HepG2 (cell line): ENCODE results near the gene SRSF1. TPM values are rescaled to one million over a fixed set of nuclear protein-coding genes. Genes with fewer than 3 reads are reported as not detected.

Source experiments
- ATAC-seq: fragments of 200-7000 bp; cut with Tn5 transposase; 3 replicates; pipeline ENCODE4 v1.9.1; 2020; ENCODE audit warnings: mild to moderate bottlenecking, moderate library complexity
- BruUV-seq: library from RNA; stranded (reverse); fragments of 400-500 nt; replicated peaks from 2 replicates; lab custom pipeline; 2021; lab: Mats Ljungman, UMichigan
- CTCF ChIA-PET: fragments of 300-600 bp; formaldehyde crosslinking; extraction: SDS; loops from one replicate; lab custom pipeline; 2021; ENCODE audit warnings: low total read pairs, inconsistent platforms, low intra/inter-chr PET ratio; lab: Yijun Ruan, JAX
- POLR2A ChIA-PET: fragments of 350-600 bp; sonication (Branson Sonifier 250); formaldehyde crosslinking; loops from one replicate; lab custom pipeline; 2020; ENCODE audit warnings: antibody characterized with exemption, inconsistent platforms; lab: Yijun Ruan, JAX
- DNase-seq: peaks from one replicate; pipeline ENCODE4 v3.0.0-alpha.2; 2015; ENCODE audit warnings: low spot score
- FAIRE-seq: peaks from 3 replicates; lab custom pipeline; 2011; peaks lifted over from hg19 to GRCh38; lab: Jason Lieb, UNC
- H2AFZ ChIP-seq: one replicate; pipeline ENCODE4 v1.6.1; 2011; ENCODE audit warnings: low read length, inconsistent platforms
- H3K27ac ChIP-seq: fragments of 300-600 bp; 3 replicates; pipeline ENCODE4 v1.8.0; 2011; ENCODE audit warnings: mixed run types, mild to moderate bottlenecking, mixed read lengths, low read length, inconsistent platforms; ENCODE audit not compliant: insufficient read depth; ENCODE audit errors: extremely low read length
- H3K27me3 ChIP-seq, 2 experiments: fragments of 200-600 bp in 1 of 2; 2 replicates in 1 of 2; 3 replicates in 1 of 2; pipeline versions ENCODE4 v1.6.0 to v1.8.0; 2011; ENCODE audit warnings: low read length in 2 of 2, mild to moderate bottlenecking in 2 of 2, moderate library complexity in 2 of 2, inconsistent platforms in 1 of 2; ENCODE audit not compliant: insufficient read depth in 2 of 2, control insufficient read depth in 1 of 2
- H3K36me3 ChIP-seq, 2 experiments: fragments of 200-600 bp in 1 of 2; replicated peaks in 1 of 2; 2 replicates in 1 of 2; 3 replicates in 1 of 2; pipeline versions ENCODE4 v1.5.1 to v1.8.0; 2011; ENCODE audit warnings: low read length in 2 of 2, inconsistent platforms in 1 of 2; ENCODE audit not compliant: insufficient read depth in 2 of 2, control insufficient read depth in 1 of 2
- H3K4me1 ChIP-seq: 2 replicates; pipeline ENCODE4 v1.5.1; 2012; ENCODE audit warnings: low read length, inconsistent platforms; ENCODE audit not compliant: insufficient read depth
- H3K4me2 ChIP-seq: 2 replicates; pipeline ENCODE4 v1.6.0; 2011; ENCODE audit warnings: low read depth, low read length, inconsistent platforms
- H3K4me3 ChIP-seq, 3 experiments: fragments of 200-600 bp in 1 of 3; sonication (generic), shearing (Covaris generic) in 1 of 3; replicated peaks in 1 of 3; 2 replicates each; pipeline ENCODE4 v1.5.1; 2011 to 2016; ENCODE audit warnings: low read length in 3 of 3, inconsistent platforms in 2 of 3, low read depth in 2 of 3, mild to moderate bottlenecking in 2 of 3, control low read depth in 1 of 3, mixed read lengths in 1 of 3; ENCODE audit not compliant: insufficient read depth in 1 of 3
- H3K79me2 ChIP-seq: one replicate; pipeline ENCODE4 v1.6.1; 2011; ENCODE audit warnings: low read length, inconsistent platforms; ENCODE audit not compliant: insufficient read depth
- H3K9ac ChIP-seq: 2 replicates; pipeline ENCODE4 v1.6.0; 2011; ENCODE audit warnings: mild to moderate bottlenecking, low read depth, low read length, inconsistent platforms; ENCODE audit not compliant: insufficient read depth
- H3K9me3 ChIP-seq: 2 replicates; pipeline ENCODE4 v1.5.1; 2012; ENCODE audit warnings: mild to moderate bottlenecking, low read length
- H4K20me1 ChIP-seq: 2 replicates; pipeline ENCODE4 v1.6.0; 2011; ENCODE audit warnings: inconsistent platforms, mild to moderate bottlenecking, low read length, moderate library complexity; ENCODE audit not compliant: insufficient read depth
- CEBPB ChIP-seq: IDR thresholded peaks from 2 replicates; pipeline ENCODE4 v1.6.1; 2011; ENCODE audit warnings: low read depth, low read length, improper control_type of control experiment, borderline replicate concordance
- NFYB ChIP-seq: sonication (generic); formaldehyde crosslinking; IDR thresholded peaks from 2 replicates; pipeline ENCODE4 v1.4.0; 2020; ENCODE audit warnings: missing genetic modification reagents
- PLRG1 ChIP-seq: fragments of 450-650 bp; conservative IDR thresholded peaks from 2 replicates; pipeline ENCODE4 v1.6.1; 2016
- RCOR2 ChIP-seq: IDR thresholded peaks from 2 replicates; pipeline ENCODE4 v1.6.1; 2016; ENCODE audit warnings: missing biosample characterization, missing genetic modification reagents
- SAFB2 ChIP-seq: sonication (generic); formaldehyde crosslinking; IDR thresholded peaks from 2 replicates; pipeline ENCODE4 v1.5.1; 2020; ENCODE audit warnings: missing genetic modification reagents, low read depth, mild to moderate bottlenecking, borderline replicate concordance
- ZNF260 ChIP-seq: sonication (generic); formaldehyde crosslinking; IDR thresholded peaks from 2 replicates; pipeline ENCODE4 v1.4.0; 2020; ENCODE audit warnings: missing genetic modification reagents, low read depth, mild to moderate bottlenecking, borderline replicate concordance
- ZNF350 ChIP-seq: sonication (generic); formaldehyde crosslinking; IDR thresholded peaks from 2 replicates; pipeline ENCODE4 v1.4.0; 2020; ENCODE audit warnings: mild to moderate bottlenecking, low read depth, missing genetic modification reagents, borderline replicate concordance
- ZNF747 ChIP-seq: sonication (generic); formaldehyde crosslinking; IDR thresholded peaks from 2 replicates; pipeline ENCODE4 v1.8.1; 2023; ENCODE audit warnings: missing genetic modification reagents, mild to moderate bottlenecking, borderline replicate concordance
- WGBS: methylation state at CpG from one replicate; pipeline ENCODE4 v1.1.6; 2017; ENCODE audit warnings: low lambda C conversion rate; 5-methylcytosine and 5-hydroxymethylcytosine counted together
- in situ Hi-C: cut with HindIII; loops from 2 replicates; pipeline ENCODE4 v1.10.0; 2017; ENCODE audit warnings: low pct_unique_long_range_greater_than_20kb; ENCODE audit not compliant: extremely low pct_ligation_motif_present
- intact Hi-C: fragments of 100-400 bp; cut with micrococcal nuclease; formaldehyde crosslinking; loops from one replicate; pipeline ENCODE4 v1.10.0; 2022; ENCODE audit not compliant: unreplicated experiment
- polyA plus RNA-seq, 8 experiments: library from polyadenylated mRNA; depleted of rRNA in 3 of 8; stranded (reverse) in 7 of 8; unstranded in 1 of 8; fragments of >200 nt; fragmentation: Illumina TruSeq in 4 of 8; extraction: Trizol in 4 of 8; gene quantifications; 2 replicates each; pipeline versions ENCODE4 v1.2.1 to v1.2.3, GENCODE V29; 2011 to 2016; ENCODE audit warnings: low read depth in 4 of 8, missing spikeins in 1 of 8, mixed read lengths in 1 of 8; ENCODE audit not compliant: insufficient read depth in 1 of 8
- total RNA-seq, 5 experiments: library from RNA; depleted of rRNA; stranded (reverse); fragments of >200 nt; fragmentation: Illumina TruSeq; extraction: Trizol; gene quantifications; 2 replicates each; pipeline ENCODE4 v1.2.3, GENCODE V29; 2016; ENCODE audit warnings: low read depth in 1 of 5

SRSF1 gene
- total and polyA plus RNA-seq, 2 of the 13 experiments (the other 11 are each of a cell fraction or from before 2014, with no cell fraction given) = 142 to 445 TPM

DNA sequence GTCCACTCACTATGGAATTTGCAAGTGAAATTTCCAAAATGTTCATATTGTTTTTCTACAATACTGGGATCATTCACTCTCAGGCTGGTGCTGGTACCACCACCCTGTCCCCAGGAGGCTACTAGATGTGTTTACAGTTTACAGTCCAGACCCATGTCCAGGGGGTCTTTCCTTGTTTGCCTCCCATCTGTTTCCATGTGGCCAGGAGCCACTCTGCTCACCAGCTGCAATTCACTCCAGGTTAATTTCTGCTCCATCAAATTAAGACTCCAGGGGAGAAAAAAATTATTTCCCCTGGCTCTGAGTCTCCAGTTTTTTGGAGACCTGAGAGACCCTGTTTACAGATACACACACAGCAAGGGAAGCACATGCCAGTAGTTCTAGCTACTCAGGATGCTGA, 12.5 kb upstream of the SRSF1 start (continued):
- TF ChIP-seq RCOR2 (CRISPR knock-in tag) (no peak), ZNF747 (CRISPR knock-in tag) (no peak), ZNF350 (no peak), SAFB2 (CRISPR knock-in tag) (no peak)
- TF ChIP-seq, all 625 proteins: peak for 0

DNA sequence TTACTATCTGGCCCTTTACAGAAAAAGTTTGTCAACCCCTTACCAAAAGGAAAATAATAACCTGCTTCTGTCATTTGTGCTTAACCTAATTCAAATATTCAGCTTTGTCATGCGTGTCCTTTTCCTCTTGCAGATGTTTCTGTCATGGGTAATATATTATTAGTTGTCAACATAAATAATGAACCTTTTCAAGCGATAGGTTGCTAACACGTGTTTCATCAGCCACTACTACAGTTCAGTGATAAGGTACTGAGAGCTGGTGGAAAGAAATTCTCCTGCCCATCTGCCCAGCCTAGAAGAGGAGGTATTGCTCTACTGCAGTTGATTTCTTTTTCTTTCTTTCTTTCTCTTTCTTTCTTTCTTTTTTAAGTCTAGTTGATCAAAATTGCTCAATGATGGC, 12.0 kb upstream of the SRSF1 start:
- H3K36me3 ChIP-seq = no peaks in the 10 kb centered on the region
- CTCF ChIA-PET = no interaction called here
- H3K4me2 ChIP-seq = no peak overlapping the region
- FAIRE-seq (no peak), DNase-seq (no peak), ATAC-seq (no peak)
- in situ Hi-C loops = no loop called here
- H3K79me2 ChIP-seq = no peaks in the 10 kb centered on the region
- no peaks in the 10 kb centered on the region for H4K20me1 ChIP-seq
- H3K4me1 ChIP-seq = no peaks in the 10 kb centered on the region
- no peak overlapping the region for H2AFZ ChIP-seq
- 65% methylated on average over 3 of the region's 3 CpGs for WGBS
- no peak for TF ChIP-seq PLRG1
- no peak for TF ChIP-seq NFYB (CRISPR knock-in tag)
- no peak for TF ChIP-seq CEBPB
- TF ChIP-seq ZNF260 (CRISPR knock-in tag) = no peak
- no peak overlapping the region for H3K9ac ChIP-seq
- no TSS peak for BruUV-seq
- POLR2A ChIA-PET = no interaction called here
- intact Hi-C loops = no loop called here
- H3K4me3 ChIP-seq = no peak overlapping the region
- H3K27ac ChIP-seq = no peak overlapping the region
- H3K9me3 ChIP-seq = no peaks in the 10 kb centered on the region
- no peaks in the 10 kb centered on the region for H3K27me3 ChIP-seq
